Subcutaneous abdominal adipose tissue (tissue), 5 donors: Measurements from ENCODE around the gene SLC17A6.

Source experiments
- H3K27ac ChIP-seq: one replicate; pipeline ENCODE4 v1.7.0; 2013; ENCODE audit warnings: low read depth, mild to moderate bottlenecking, inconsistent platforms, low read length, moderate library complexity
- H3K27me3 ChIP-seq, 5 donors: one replicate each; pipeline ENCODE4 v1.7.0; 2013; ENCODE audit warnings: low read length in 5 of 5, inconsistent platforms in 1 of 5; ENCODE audit not compliant: control insufficient read depth in 5 of 5, insufficient read depth in 4 of 5
- H3K36me3 ChIP-seq, 5 donors: one replicate each; pipeline ENCODE4 v1.7.0; 2013; ENCODE audit warnings: low read length in 5 of 5; ENCODE audit not compliant: control insufficient read depth in 5 of 5, insufficient read depth in 5 of 5
- H3K4me1 ChIP-seq, 5 donors: one replicate each; pipeline ENCODE4 v1.7.0; 2013; ENCODE audit warnings: low read length in 5 of 5, mild to moderate bottlenecking in 3 of 5, moderate library complexity in 1 of 5; ENCODE audit not compliant: control insufficient read depth in 5 of 5, insufficient read depth in 5 of 5
- H3K4me3 ChIP-seq, 5 donors: one replicate each; pipeline ENCODE4 v1.7.0; 2013; ENCODE audit warnings: low read length in 5 of 5, low read depth in 1 of 5
- H3K9ac ChIP-seq, 5 donors: one replicate each; pipeline ENCODE4 v1.7.0; 2013; ENCODE audit warnings: low read length in 5 of 5, mild to moderate bottlenecking in 4 of 5, moderate library complexity in 3 of 5
- H3K9me3 ChIP-seq, 5 donors: one replicate each; pipeline ENCODE4 v1.7.0; 2013; ENCODE audit warnings: low read length in 5 of 5; ENCODE audit not compliant: control insufficient read depth in 5 of 5
- donor health status: healthy.
- donor health status: healthy.
- donor health status: healthy.
- donor health status: healthy.
- donor health status: healthy.

SLC17A6 gene

DNA sequence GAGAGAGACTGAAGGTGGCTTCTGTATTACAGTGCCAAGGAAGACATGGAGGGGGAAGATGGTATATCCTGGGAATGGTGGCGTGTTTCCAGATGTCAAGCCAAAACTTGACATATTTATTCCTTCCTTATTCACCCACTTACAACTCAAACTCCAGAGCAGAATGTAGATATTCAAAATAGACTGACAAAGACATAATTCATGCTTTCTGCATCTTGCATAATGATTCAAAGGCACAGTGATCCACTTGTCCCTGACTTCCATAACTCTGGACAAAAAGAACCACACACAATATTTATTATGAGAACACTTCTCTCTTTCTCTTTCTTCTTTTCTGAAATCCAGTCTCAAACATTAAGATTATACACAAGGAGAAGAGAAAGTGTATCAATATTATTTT lies 48.9 kb downstream of the SLC17A6 start:
- Histone ChIP-seq H3K27ac (no peak overlapping the region), H3K27me3 (no peaks in the 10 kb centered on the region), H3K4me3 (no peak overlapping the region), H3K4me1 (peaks cover 0 to 2% (median 0%) of the 10 kb centered on the region in 5 donors), H3K9me3 (no peaks in the 10 kb centered on the region), H3K36me3 (no peaks in the 10 kb centered on the region), H3K9ac (no peak overlapping the region)

GRCh38 chr11:22389526-22390282 lies 51.5 kb downstream of the SLC17A6 start:
- H3K4me3 ChIP-seq = no peak overlapping the region
- no peaks in the 10 kb centered on the region for H3K36me3 ChIP-seq
- no peak overlapping the region for H3K27ac ChIP-seq
- H3K9me3 ChIP-seq = no peaks in the 10 kb centered on the region
- no peaks in the 10 kb centered on the region for H3K27me3 ChIP-seq
- H3K4me1 ChIP-seq = peaks cover 0 to 9% (median 0%) of the 10 kb centered on the region in 5 donors
- H3K9ac ChIP-seq = no peak overlapping the region

DNA sequence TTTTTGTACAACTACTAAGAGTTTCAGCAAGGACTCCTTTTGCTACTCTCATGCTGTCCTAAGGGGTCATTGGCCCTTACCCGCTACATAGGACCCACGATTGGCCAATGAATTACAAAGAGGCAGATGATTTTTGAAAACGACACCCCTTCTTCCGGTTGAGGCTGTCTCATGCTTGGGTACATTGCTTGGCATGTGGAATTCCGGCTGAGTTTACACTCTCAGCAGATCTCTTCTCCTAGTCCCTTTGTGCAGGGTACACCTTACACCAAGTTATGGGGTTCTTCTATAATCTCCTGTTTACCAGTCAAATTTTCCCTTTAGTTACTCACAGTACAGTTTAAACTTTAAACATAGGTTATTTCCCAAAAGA lies 52.1 kb downstream of the SLC17A6 start:
- H3K27me3 ChIP-seq = no peaks in the 10 kb centered on the region

GRCh38 chr11:22392561-22392960 lies 54.4 kb downstream of the SLC17A6 start:
- H3K4me1 ChIP-seq = peaks cover 0 to 9% (median 0%) of the 10 kb centered on the region in 5 donors
- H3K9me3 ChIP-seq = no peaks in the 10 kb centered on the region
- no peak overlapping the region for H3K4me3 ChIP-seq
- H3K27ac ChIP-seq = no peak overlapping the region
- no peak overlapping the region for H3K9ac ChIP-seq
- H3K36me3 ChIP-seq = no peaks in the 10 kb centered on the region
- H3K27me3 ChIP-seq = no peaks in the 10 kb centered on the region

More for the DNA sequence above, 52.1 kb downstream of the SLC17A6 start:
- Histone ChIP-seq H3K9ac (no peak overlapping the region), H3K36me3 (no peaks in the 10 kb centered on the region), H3K27ac (no peak overlapping the region), H3K9me3 (no peaks in the 10 kb centered on the region), H3K4me1 (peaks cover 0 to 9% (median 0%) of the 10 kb centered on the region in 5 donors), H3K4me3 (no peak overlapping the region)

GRCh38 chr11:22405377-22405776 lies 67.2 kb downstream of the SLC17A6 start:
- Histone ChIP-seq H3K27me3 (no peaks in the 10 kb centered on the region), H3K9ac (no peak overlapping the region), H3K36me3 (no peaks in the 10 kb centered on the region), H3K4me3 (no peak overlapping the region), H3K4me1 (no peaks in the 10 kb centered on the region), H3K9me3 (no peaks in the 10 kb centered on the region), H3K27ac (no peak overlapping the region)

- no peaks in the 10 kb centered on the region for H3K27me3 ChIP-seq
- H3K36me3 ChIP-seq = no peaks in the 10 kb centered on the region
- H3K4me1 ChIP-seq = no peaks in the 10 kb centered on the region
- H3K9ac ChIP-seq = no peak overlapping the region
- H3K4me3 ChIP-seq = no peak overlapping the region
- H3K9me3 ChIP-seq = no peaks in the 10 kb centered on the region
- H3K27ac ChIP-seq = no peak overlapping the region
Measured at GRCh38 chr11:22407267-22407666, 69.1 kb downstream of the SLC17A6 start.

DNA sequence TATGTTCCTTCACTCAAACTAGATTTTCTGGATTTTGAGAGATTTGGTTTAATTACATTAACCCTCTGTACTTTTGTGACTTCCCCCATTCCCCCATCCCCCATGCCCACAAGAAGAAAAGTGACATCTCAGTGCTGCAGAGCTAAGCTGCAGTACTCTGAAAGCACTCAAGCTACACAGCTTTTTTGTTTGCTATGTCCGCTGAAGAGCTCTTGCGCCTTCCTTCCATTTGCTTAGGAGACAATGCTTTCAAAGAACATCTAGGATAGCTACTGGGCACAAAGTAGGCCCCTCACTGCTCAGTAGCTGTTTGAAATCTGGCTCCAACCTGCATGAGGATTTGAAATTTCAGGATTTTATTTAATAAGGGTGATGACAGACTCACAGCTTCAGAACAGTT lies 69.7 kb downstream of the SLC17A6 start:
- Histone ChIP-seq H3K4me1 (no peaks in the 10 kb centered on the region), H3K4me3 (no peak overlapping the region), H3K9me3 (no peaks in the 10 kb centered on the region), H3K9ac (no peak overlapping the region), H3K27me3 (no peaks in the 10 kb centered on the region), H3K27ac (no peak overlapping the region), H3K36me3 (no peaks in the 10 kb centered on the region)

DNA sequence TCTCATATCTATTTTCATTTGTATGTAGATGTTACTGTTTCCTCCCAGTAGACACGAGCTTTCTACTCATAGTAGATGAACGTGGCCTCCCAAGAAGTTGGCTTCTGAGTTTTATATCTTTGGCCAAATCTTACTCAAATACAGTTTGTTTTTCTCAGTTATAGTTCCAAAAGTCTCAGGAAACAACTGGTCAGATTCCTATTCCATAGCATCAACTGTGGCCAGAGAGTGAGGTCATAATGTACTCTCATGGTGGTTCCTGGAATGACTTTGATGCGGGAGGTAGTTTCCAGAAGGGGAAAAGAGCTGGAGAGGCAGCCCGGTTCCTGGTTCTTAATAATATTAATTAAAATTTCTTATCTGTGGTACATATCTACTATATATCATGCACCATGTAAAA lies 77.3 kb downstream of the SLC17A6 start:
- no peak overlapping the region for H3K27ac ChIP-seq
- no peaks in the 10 kb centered on the region for H3K27me3 ChIP-seq
- H3K9me3 ChIP-seq = no peaks in the 10 kb centered on the region
- no peak overlapping the region for H3K4me3 ChIP-seq
- no peak overlapping the region for H3K9ac ChIP-seq
- H3K36me3 ChIP-seq = no peaks in the 10 kb centered on the region
- H3K4me1 ChIP-seq = peaks cover 0 to 18% (median 3%) of the 10 kb centered on the region in 5 donors

GRCh38 chr11:22416462-22416861 lies 78.3 kb downstream of the SLC17A6 start:
- Histone ChIP-seq H3K36me3 (no peaks in the 10 kb centered on the region), H3K27me3 (no peaks in the 10 kb centered on the region)

GRCh38 chr11:22426915-22427314 lies 88.7 kb downstream of the SLC17A6 start:
- H3K9ac ChIP-seq = no peak overlapping the region
- no peaks in the 10 kb centered on the region for H3K27me3 ChIP-seq
- no peak overlapping the region for H3K4me3 ChIP-seq
- H3K27ac ChIP-seq = no peak overlapping the region
- H3K9me3 ChIP-seq = no peaks in the 10 kb centered on the region
- H3K36me3 ChIP-seq = no peaks in the 10 kb centered on the region
- peaks cover 0 to 2% (median 0%) of the 10 kb centered on the region in 5 donors for H3K4me1 ChIP-seq

More at GRCh38 chr11:22416462-22416861, 78.3 kb downstream of the SLC17A6 start:
- H3K9ac ChIP-seq = no peak overlapping the region
- no peaks in the 10 kb centered on the region for H3K9me3 ChIP-seq
- peak overlapping the region; percentile 7 for H3K27ac ChIP-seq
- no peak overlapping the region for H3K4me3 ChIP-seq
- H3K4me1 ChIP-seq = peaks cover 0 to 18% (median 3%) of the 10 kb centered on the region in 5 donors
